ENCODE measurements around the gene CCR6. TPM values are rescaled to one million over a fixed set of nuclear protein-coding genes. Genes with fewer than 3 reads are reported as not detected.

The CCR6 gene
- total RNA-seq, 1 experiment from 2014 or later: not detected

- ATAC-seq (no peak), DNase-seq (ENCODE audit: low read depth, low spot score) (no peak)
- in situ Hi-C loops (cut with HindIII; ENCODE audit: low pct_unique_long_range_greater_than_20kb, low sequenced_read_pairs): no loop called here
- Histone ChIP-seq H3K36me3 (ENCODE audit: control insufficient read depth, insufficient read depth, low read length) (no peaks in the 10 kb centered on the region), H3K9me3 (ENCODE audit: control insufficient read depth, insufficient read depth, low read depth, low read length) (no peaks in the 10 kb centered on the region), H3K4me3 (ENCODE audit: low read depth in 2 of 2, low read length in 2 of 2) (no peak overlapping the region), H3K27me3 (ENCODE audit: control insufficient read depth, insufficient read depth, low read length) (no peaks in the 10 kb centered on the region; the same call in 1 of the 2 replicates), H3K27ac (ENCODE audit: low read length) (no peak overlapping the region), H3K4me1 (ENCODE audit: control insufficient read depth, insufficient read depth, low read length) (no peaks in the 10 kb centered on the region)
- no TSS peak for BruUV-seq (replicated peaks)
- POLR2A ChIA-PET: interaction anchor here (0.6 kb wide), 1 partner anchor 105 kb away, joined by 9 read pairs; no protein-coding TSS in a partner anchor
- intact Hi-C loops (cut with micrococcal nuclease; ENCODE audit: unreplicated experiment): no loop called here
- TF ChIP-seq POLR2AphosphoS5 (IDR thresholded peaks at IDR 0.05; ENCODE audit: low read depth, low read length) (no peak), TCF7L2 (IDR thresholded peaks at IDR 0.05; ENCODE audit: low read depth, low read length) (no peak), SIN3A (IDR thresholded peaks at IDR 0.05; ENCODE audit: borderline replicate concordance, insufficient read depth, low read depth, low read length) (no peak), REST (IDR thresholded peaks at IDR 0.05; ENCODE audit: insufficient read depth in 1 of 2, low read depth in 2 of 2, low read length in 1 of 2) (no peak), CTCF (IDR thresholded peaks at IDR 0.05) (no peak)
- CTCF ChIA-PET: no interaction called here
Measured at GRCh38 chr6:167094820-167095637, 27.9 kb upstream of the CCR6 start.

GRCh38 chr6:167095888-167096287 is 27.0 kb upstream of the CCR6 start:
- ChIA-PET CTCF (no interaction called here), POLR2A (interaction anchor here (0.6 kb wide), 1 partner anchor 104 kb away, joined by 9 read pairs; no protein-coding TSS in a partner anchor)
- TF ChIP-seq SIN3A (IDR thresholded peaks at IDR 0.05; ENCODE audit: borderline replicate concordance, insufficient read depth, low read depth, low read length): no peak
- TF ChIP-seq TCF7L2 (IDR thresholded peaks at IDR 0.05; ENCODE audit: low read depth, low read length): no peak
- TF ChIP-seq REST (IDR thresholded peaks at IDR 0.05; ENCODE audit: insufficient read depth in 1 of 2, low read depth in 2 of 2, low read length in 1 of 2): no peak
- TF ChIP-seq POLR2AphosphoS5 (IDR thresholded peaks at IDR 0.05; ENCODE audit: low read depth, low read length): no peak
- no peak for TF ChIP-seq CTCF (IDR thresholded peaks at IDR 0.05)

More at GRCh38 chr6:167095888-167096287, 27.0 kb upstream of the CCR6 start:
- ATAC-seq (no peak), DNase-seq (ENCODE audit: low read depth, low spot score) (no peak)
- Histone ChIP-seq H3K27ac (ENCODE audit: low read length) (no peak overlapping the region), H3K27me3 (ENCODE audit: control insufficient read depth, insufficient read depth, low read length) (no peaks in the 10 kb centered on the region), H3K4me3 (ENCODE audit: low read depth in 2 of 2, low read length in 2 of 2) (no peak overlapping the region), H3K4me1 (ENCODE audit: control insufficient read depth, insufficient read depth, low read length) (no peaks in the 10 kb centered on the region), H3K36me3 (ENCODE audit: control insufficient read depth, insufficient read depth, low read length) (no peaks in the 10 kb centered on the region), H3K9me3 (ENCODE audit: control insufficient read depth, insufficient read depth, low read depth, low read length) (no peaks in the 10 kb centered on the region)
- intact Hi-C loops (cut with micrococcal nuclease; ENCODE audit: unreplicated experiment): no loop called here
- in situ Hi-C loops (cut with HindIII; ENCODE audit: low pct_unique_long_range_greater_than_20kb, low sequenced_read_pairs): no loop called here
- BruUV-seq (replicated peaks): no TSS peak
